Effector memory CD4-positive, alpha-beta T cell (primary cell): ENCODE data around the gene FBXO36.
A peak's percentile ranks its signal among the peaks of the same experiment; 100 is the strongest.
"Not testable (repeated sequence)": the region's sequence is repeated elsewhere in the genome, so short reads cannot be mapped to it uniquely, and the experiment has no call there.

Source experiments
- DNase-seq, 3 donors: peaks; one replicate each; pipeline ENCODE4 v3.0.0-alpha.2; 2020
- H3K27ac ChIP-seq: 2 replicates; pipeline ENCODE4 v1.7.0; 2013; ENCODE audit warnings: mild to moderate bottlenecking, low read length, moderate library complexity; ENCODE audit not compliant: insufficient read depth, poor library complexity, severe bottlenecking
- H3K27me3 ChIP-seq: replicated peaks from 2 replicates; pipeline ENCODE4 v1.7.0; 2013; ENCODE audit warnings: mild to moderate bottlenecking, low read length; ENCODE audit not compliant: insufficient read depth, control insufficient read depth, poor library complexity, severe bottlenecking
- H3K36me3 ChIP-seq: 2 replicates; pipeline ENCODE4 v1.7.0; 2013; ENCODE audit warnings: mild to moderate bottlenecking, low read length, moderate library complexity; ENCODE audit not compliant: control insufficient read depth, insufficient read depth
- H3K4me1 ChIP-seq: 2 replicates; pipeline ENCODE4 v1.7.0; 2013; ENCODE audit warnings: low read length, mild to moderate bottlenecking; ENCODE audit not compliant: control insufficient read depth, insufficient read depth, poor library complexity, severe bottlenecking
- H3K4me3 ChIP-seq: 2 replicates; pipeline ENCODE4 v1.7.0; 2013; ENCODE audit warnings: low read length, low read depth, mild to moderate bottlenecking; ENCODE audit not compliant: insufficient read depth, poor library complexity, severe bottlenecking
- H3K9me3 ChIP-seq: 2 replicates; pipeline ENCODE4 v1.7.0; 2013; ENCODE audit warnings: mild to moderate bottlenecking, low read length, moderate library complexity; ENCODE audit not compliant: control insufficient read depth

Gene FBXO36

DNA sequence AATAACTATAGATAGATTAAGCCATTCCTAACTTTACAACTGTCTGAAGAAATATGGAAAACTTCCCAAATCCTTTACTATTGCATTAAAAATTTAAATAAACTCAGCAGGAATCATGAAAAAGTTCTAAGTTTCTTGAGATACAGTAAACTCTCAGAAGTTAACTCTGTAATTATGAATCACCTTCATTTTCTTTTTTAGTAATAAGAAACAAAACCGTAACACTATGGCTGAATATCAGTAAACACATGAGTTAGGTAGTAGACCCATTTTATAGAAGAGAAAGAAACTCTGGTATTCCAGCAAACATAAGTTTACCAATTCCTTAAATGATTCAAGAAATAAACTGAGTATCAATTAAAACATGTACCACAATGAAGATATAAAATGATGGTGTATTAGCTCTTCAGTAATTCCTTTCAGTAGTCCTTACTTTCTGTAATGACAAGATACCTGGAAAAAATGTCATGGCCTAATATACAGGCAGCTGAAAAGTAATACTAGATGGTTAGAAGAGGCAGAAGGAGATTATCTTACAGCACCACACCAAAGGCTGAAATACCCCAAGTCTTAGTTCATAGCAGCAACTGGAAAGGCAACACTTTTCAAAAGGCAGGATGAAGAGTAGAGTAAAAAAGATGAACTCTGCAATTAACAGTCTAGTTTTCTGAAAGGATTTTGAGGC lies 12.0 kb upstream of the FBXO36 start:
- no peak for DNase-seq
- H3K4me3 ChIP-seq, result no peak overlapping the region
- no peaks in the 10 kb centered on the region for H3K9me3 ChIP-seq
- no peaks in the 10 kb centered on the region for H3K27me3 ChIP-seq
- no peaks in the 10 kb centered on the region for H3K36me3 ChIP-seq
- no peak overlapping the region for H3K27ac ChIP-seq
- H3K4me1 ChIP-seq, result peaks cover 5% of the 10 kb centered on the region

DNA sequence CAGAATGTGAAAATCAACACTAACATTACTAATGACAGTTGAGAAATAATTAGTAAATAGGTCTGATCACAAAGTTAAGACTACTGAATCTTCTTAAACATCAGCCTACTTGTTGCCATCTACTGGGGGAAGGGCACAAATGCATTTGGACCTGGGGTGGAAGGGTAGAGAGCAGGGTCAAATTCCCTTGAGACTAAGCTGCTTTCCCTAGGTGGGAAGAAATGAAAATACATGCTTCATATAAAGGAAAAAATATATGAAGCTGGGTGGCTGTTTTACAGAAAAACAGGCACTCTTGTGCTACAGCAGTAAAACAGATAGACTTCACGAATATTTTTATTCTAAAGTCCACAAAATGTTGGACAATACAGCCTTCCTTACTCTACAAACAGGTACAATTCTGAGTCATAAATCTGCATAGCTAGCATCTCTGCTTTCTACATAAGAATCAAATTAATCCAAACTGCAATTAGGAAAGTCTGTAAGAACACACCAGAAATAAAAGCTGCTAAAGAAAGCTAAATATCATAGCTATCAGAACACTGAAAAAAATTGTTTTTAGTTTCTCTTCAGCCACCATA lies 11.4 kb upstream of the FBXO36 start:
- Histone ChIP-seq H3K4me3 (no peak overlapping the region), H3K27ac (no peak overlapping the region), H3K27me3 (no peaks in the 10 kb centered on the region), H3K9me3 (no peaks in the 10 kb centered on the region), H3K4me1 (peaks cover 3% of the 10 kb centered on the region), H3K36me3 (no peaks in the 10 kb centered on the region)
- no peak for DNase-seq

DNA sequence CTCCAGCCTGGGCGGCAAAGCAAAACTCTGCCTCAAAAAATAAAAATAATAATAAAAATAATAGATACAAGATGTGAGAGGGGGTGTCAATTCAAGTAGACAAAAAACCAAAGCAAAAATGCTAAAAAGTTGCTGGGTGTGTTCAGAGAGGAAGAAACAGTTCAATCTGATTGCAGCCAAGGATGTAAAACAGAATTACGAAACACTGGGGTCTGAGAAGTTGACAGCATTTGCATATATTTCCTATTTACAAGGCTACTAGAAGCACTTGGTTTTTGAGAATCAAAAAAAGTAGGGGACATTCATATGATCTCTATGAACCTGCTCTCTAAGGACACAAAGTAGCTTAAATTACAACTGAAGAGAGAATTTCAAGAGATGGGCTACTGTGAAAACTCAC lies 8.1 kb upstream of the FBXO36 start:
- Histone ChIP-seq H3K27ac (no peak overlapping the region), H3K27me3 (no peaks in the 10 kb centered on the region), H3K4me3 (no peak overlapping the region), H3K4me1 (peaks cover 7% of the 10 kb centered on the region), H3K9me3 (no peaks in the 10 kb centered on the region), H3K36me3 (no peaks in the 10 kb centered on the region)
- no peak for DNase-seq

DNA sequence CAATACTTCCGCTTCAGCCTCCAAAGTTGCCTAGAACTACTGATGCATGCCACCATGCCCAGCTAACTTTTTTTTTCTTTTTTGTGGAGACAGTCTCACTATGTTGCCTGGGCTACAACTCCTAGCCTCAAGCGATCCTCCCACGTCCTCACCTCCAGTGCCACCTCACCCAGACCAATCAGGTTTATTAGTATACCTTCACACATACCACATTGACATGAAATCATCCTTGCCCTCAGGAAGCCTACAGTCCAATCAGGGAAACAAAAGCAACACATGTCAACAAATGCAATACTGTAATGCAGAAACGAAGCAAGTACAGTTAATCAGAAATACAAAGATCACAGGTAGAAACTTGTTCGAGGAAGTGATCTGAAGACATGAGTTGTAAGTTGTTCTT lies 4.5 kb upstream of the FBXO36 start:
- Histone ChIP-seq H3K4me3 (no peak overlapping the region), H3K9me3 (no peaks in the 10 kb centered on the region), H3K27me3 (no peaks in the 10 kb centered on the region), H3K27ac (no peak overlapping the region), H3K36me3 (no peaks in the 10 kb centered on the region), H3K4me1 (peaks cover 13% of the 10 kb centered on the region)
- DNase-seq, result no peak

DNA sequence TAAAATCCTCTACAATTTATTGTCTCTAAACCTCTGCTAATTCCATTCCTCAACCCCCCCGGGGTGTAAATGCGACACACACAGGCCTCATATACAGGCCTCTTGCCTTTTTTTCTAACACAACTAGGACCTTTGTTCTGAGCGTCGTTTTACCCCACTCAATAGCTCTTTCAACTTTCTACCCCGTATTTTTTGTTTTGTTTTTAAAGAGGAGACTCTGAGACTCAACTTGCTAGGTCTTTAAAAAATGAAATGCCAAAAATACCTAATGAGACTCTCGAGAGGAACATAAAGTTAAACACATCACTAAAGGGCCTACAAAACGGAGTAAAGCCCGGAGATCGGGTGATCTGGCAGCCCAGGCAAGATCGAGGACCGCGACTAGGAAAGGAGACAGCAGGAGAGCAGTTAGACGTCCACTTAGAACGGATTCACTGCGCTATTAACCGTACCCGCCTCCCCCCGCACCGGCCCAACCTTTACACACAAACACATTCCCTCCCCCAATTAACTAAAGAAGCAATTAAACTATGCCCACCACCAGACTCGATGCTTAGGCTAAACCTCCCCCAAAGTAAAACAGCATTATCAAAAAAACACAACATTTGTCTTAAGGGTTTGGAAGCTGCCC lies 2.2 kb upstream of the FBXO36 start:
- peak; percentile 3 to 18 (median 14) for DNase-seq
- H3K36me3 ChIP-seq, result no peaks in the 10 kb centered on the region
- H3K4me3 ChIP-seq, result peak overlapping the region; percentile 95
- H3K27ac ChIP-seq, result peak overlapping the region; percentile 97
- no peaks in the 10 kb centered on the region for H3K27me3 ChIP-seq
- H3K9me3 ChIP-seq, result no peaks in the 10 kb centered on the region
- H3K4me1 ChIP-seq, result peaks cover 14% of the 10 kb centered on the region

DNA sequence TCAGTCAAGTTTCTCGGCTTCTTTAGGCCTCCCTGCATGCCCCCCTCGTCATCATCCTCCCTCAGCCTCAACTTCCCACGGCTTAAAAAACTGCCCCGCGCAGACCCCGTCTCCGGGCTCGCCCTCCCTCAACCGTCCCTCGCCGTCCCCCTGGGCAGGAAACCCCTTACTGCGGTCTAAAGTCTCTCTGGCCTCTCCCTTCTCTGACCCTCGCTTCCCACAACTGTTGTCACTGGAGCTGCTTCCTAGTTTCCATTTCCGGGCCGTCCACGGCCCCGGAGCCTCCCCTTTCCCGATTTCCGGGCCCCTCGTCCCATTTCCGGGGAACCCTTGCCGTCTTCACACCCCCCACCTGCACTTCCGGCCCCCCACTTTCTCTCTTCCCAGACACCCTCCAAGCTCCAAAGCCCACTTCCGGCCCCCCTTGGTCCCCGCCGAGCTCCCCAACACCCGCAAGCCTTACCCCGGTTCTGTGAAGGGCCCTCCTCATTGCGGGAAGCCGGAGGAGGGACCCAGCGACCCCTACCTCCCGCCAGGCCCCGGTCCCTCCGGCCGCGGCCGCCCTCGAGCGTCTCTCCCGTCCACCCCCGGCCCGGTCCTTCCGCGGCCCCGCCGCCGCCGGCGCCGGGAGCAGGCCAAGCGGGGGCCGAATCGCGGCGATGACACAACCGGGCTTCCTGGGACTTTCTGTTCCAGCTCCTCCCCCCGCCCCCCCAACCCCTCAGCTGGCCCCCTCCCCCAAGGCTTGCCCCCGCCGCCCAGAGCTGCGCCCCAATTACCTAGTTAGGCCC lies 1.0 kb upstream of the FBXO36 start:
- Histone ChIP-seq H3K9me3 (no peaks in the 10 kb centered on the region), H3K36me3 (no peaks in the 10 kb centered on the region), H3K27ac (peak overlapping the region; percentile 97), H3K4me1 (peaks cover 14% of the 10 kb centered on the region), H3K27me3 (no peaks in the 10 kb centered on the region), H3K4me3 (peak overlapping the region; percentile 95)
- DNase-seq, result peak; percentile 54 to 63 (median 55)

DNA sequence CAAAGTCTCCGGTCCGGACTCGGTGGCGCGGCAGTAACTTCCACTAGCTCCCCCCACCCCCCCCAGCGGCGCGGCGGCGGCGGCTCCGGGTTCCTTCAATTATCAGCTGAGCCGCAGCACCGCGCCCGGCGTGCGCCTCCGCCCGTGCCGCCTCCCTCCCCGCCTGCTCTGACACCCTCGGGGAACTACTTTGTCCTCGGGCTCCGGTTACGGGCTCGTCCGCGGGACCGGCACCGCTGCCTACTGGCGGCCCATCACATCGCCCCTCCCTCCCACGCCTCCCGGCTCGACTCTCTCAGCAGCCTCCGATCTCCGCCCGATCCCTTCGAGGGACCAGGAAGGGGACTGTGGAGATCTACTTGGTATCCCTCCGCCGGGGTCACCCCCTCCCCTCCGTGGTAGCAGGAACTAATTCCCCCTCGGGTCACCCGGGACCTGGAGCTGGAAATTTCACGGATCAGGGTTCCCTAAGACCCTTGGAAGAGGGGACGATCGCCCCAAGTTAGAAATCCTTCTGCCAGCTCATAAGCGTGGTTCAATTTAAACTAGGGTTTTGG lies 333 bp upstream of the FBXO36 start, which contains the start of gene TRIP12:
Gene TRIP12 (minus strand): TSS at position 118 of the 557 bp plus-strand sequence. CDS start 41,930 bp downstream, outside the sequence.
- Histone ChIP-seq H3K9me3 (no peaks in the 10 kb centered on the region), H3K36me3 (no peaks in the 10 kb centered on the region), H3K27me3 (no peaks in the 10 kb centered on the region), H3K4me3 (peak within 1 kb of the TSS; percentile 95), H3K27ac (peak within 1 kb of the TSS; percentile 97), H3K4me1 (peaks cover 14% of the 10 kb centered on the region)
- peak; percentile 73 to 89 (median 82) for DNase-seq

DNA sequence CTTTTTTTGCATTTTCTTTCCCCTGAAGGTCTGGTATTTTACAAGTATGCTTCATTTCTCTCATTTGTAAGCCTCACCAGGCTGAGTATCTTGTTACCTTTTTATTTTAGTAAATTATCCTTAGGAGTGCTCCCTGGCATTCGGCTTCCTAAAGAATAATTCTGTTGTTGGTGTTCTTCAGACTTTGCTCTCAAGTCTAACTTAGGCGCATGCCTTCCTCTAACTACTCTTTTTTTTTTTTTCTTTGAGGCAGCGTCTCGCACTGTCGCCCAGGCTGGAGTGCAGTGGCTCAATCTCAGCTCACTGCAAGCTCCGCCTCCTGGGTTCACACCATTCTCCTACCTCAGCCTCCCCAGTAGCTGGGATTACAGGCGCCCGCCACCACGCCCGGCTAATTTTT lies 2.2 kb downstream of the FBXO36 start:
- not testable (repeated sequence) for H3K27ac ChIP-seq, H3K4me1 ChIP-seq, H3K36me3 ChIP-seq, H3K9me3 ChIP-seq, H3K4me3 ChIP-seq, DNase-seq, H3K27me3 ChIP-seq

DNA sequence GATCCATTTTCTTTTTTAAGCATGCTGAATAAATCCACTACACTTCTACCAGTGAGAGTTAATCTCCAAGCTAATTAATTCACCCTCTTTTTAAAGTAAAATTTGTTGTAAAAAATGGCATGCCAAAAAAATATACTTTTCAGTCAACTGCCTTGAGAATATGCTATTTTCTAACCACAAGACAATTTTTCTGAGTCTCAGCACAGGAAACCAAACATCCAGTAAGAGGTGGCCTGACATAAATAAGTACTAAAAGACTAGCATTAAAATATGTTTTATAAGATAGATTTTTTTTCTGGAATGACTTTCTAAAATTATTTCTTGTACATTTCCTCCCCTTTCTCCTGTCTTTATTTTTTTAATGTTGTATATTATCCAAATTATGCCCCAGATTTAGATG lies 2.9 kb downstream of the FBXO36 start:
- no peak overlapping the region for H3K27ac ChIP-seq
- no peaks in the 10 kb centered on the region for H3K36me3 ChIP-seq
- no peaks in the 10 kb centered on the region for H3K9me3 ChIP-seq
- H3K4me3 ChIP-seq, result no peak overlapping the region
- H3K4me1 ChIP-seq, result peaks cover 9% of the 10 kb centered on the region
- no peak for DNase-seq
- H3K27me3 ChIP-seq, result no peaks in the 10 kb centered on the region
